H9 (cell line): ENCODE data around the gene ZNF133. TPM values are rescaled to one million over a fixed set of nuclear protein-coding genes. Genes with fewer than 3 reads are reported as not detected.

Experiments used
- DNase-seq: peaks from one replicate; pipeline ENCODE4 v3.0.0-alpha.2; 2017
- H2AFZ ChIP-seq: one replicate; pipeline ENCODE4 v1.6.1; 2013; ENCODE audit warnings: mild to moderate bottlenecking, low read length, control low read depth, moderate library complexity
- H2AK5ac ChIP-seq: 2 replicates; pipeline ENCODE4 v1.6.1; 2013; ENCODE audit warnings: low read length, control low read depth, mixed read lengths; ENCODE audit not compliant: insufficient read length
- H2BK120ac ChIP-seq: one replicate; pipeline ENCODE4 v1.6.1; 2013; ENCODE audit warnings: low read depth, mild to moderate bottlenecking, low read length, control low read depth, inconsistent platforms; ENCODE audit not compliant: poor library complexity, severe bottlenecking
- H2BK12ac ChIP-seq: 2 replicates; pipeline ENCODE4 v1.6.1; 2013; ENCODE audit warnings: low read length, control low read depth, mixed read lengths, low read depth; ENCODE audit not compliant: insufficient read length
- H2BK15ac ChIP-seq: 2 replicates; pipeline ENCODE4 v1.6.1; 2013; ENCODE audit warnings: low read depth, low read length, control low read depth
- H2BK20ac ChIP-seq: one replicate; pipeline ENCODE4 v1.6.1; 2013; ENCODE audit warnings: low read depth, mild to moderate bottlenecking, low read length, control low read depth, inconsistent platforms; ENCODE audit not compliant: poor library complexity, severe bottlenecking
- H2BK5ac ChIP-seq: 2 replicates; pipeline ENCODE4 v1.6.1; 2013; ENCODE audit warnings: low read length, control low read depth, mixed read lengths; ENCODE audit not compliant: insufficient read length
- H3K14ac ChIP-seq: 2 replicates; pipeline ENCODE4 v1.6.1; 2013; ENCODE audit warnings: low read length, control low read depth; ENCODE audit not compliant: insufficient read depth
- H3K18ac ChIP-seq: 2 replicates; pipeline ENCODE4 v1.6.1; 2013; ENCODE audit warnings: low read depth, mild to moderate bottlenecking, mixed read lengths, low read length, control low read depth; ENCODE audit not compliant: insufficient read length
- H3K23ac ChIP-seq: 2 replicates; pipeline ENCODE4 v1.6.1; 2013; ENCODE audit warnings: low read length, control low read depth, mixed read lengths, low read depth; ENCODE audit not compliant: insufficient read length
- H3K23me2 ChIP-seq: 2 replicates; pipeline ENCODE4 v1.6.1; 2013; ENCODE audit warnings: low read depth, mild to moderate bottlenecking, mixed read lengths, low read length, control low read depth; ENCODE audit not compliant: insufficient read length, poor library complexity, severe bottlenecking
- H3K27ac ChIP-seq: 2 replicates; pipeline ENCODE4 v1.5.1; 2013; ENCODE audit warnings: low read length, control low read depth, mixed read lengths, low read depth; ENCODE audit not compliant: insufficient read length
- H3K27me3 ChIP-seq: 2 replicates; pipeline ENCODE4 v1.6.1; 2013; ENCODE audit warnings: low read length, control low read depth, inconsistent platforms; ENCODE audit not compliant: insufficient read depth
- H3K4ac ChIP-seq: 2 replicates; pipeline ENCODE4 v1.6.1; 2013; ENCODE audit warnings: low read depth, mild to moderate bottlenecking, control low read depth, inconsistent platforms, low read length, moderate library complexity
- H3K4me1 ChIP-seq: 2 replicates; pipeline ENCODE4 v1.6.1; 2013; ENCODE audit warnings: low read length, control low read depth, inconsistent platforms; ENCODE audit not compliant: insufficient read depth
- H3K4me2 ChIP-seq: 2 replicates; pipeline ENCODE4 v1.6.1; 2013; ENCODE audit warnings: low read length, control low read depth, mixed read lengths; ENCODE audit not compliant: insufficient read length, insufficient read depth
- H3K56ac ChIP-seq: 2 replicates; pipeline ENCODE4 v1.6.1; 2013; ENCODE audit warnings: low read depth, mild to moderate bottlenecking, mixed read lengths, low read length, control low read depth; ENCODE audit not compliant: insufficient read length
- H3K79me1 ChIP-seq: 2 replicates; pipeline ENCODE4 v1.6.1; 2013; ENCODE audit warnings: low read depth, mild to moderate bottlenecking, moderate library complexity, low read length, control low read depth, inconsistent platforms; ENCODE audit not compliant: insufficient read depth, poor library complexity, severe bottlenecking
- H3K79me2 ChIP-seq: 2 replicates; pipeline ENCODE4 v1.6.1; 2013; ENCODE audit warnings: low read length, control low read depth, inconsistent platforms; ENCODE audit not compliant: insufficient read depth
- H3K9ac ChIP-seq: 2 replicates; pipeline ENCODE4 v1.6.1; 2013; ENCODE audit warnings: low read length, control low read depth, mixed read lengths; ENCODE audit not compliant: insufficient read length; ENCODE audit errors: extremely low read depth
- H3K9me3 ChIP-seq: one replicate; pipeline ENCODE4 v1.6.1; 2013; ENCODE audit warnings: low read depth, low read length, inconsistent platforms; ENCODE audit not compliant: control insufficient read depth
- H3T11ph ChIP-seq: one replicate; pipeline ENCODE4 v1.6.1; 2013; ENCODE audit warnings: mild to moderate bottlenecking, low read length, control low read depth, inconsistent platforms
- H4K20me1 ChIP-seq: one replicate; pipeline ENCODE4 v1.6.1; 2013; ENCODE audit not compliant: control insufficient read depth, insufficient read length, insufficient read depth
- H4K5ac ChIP-seq: 2 replicates; pipeline ENCODE4 v1.6.1; 2013; ENCODE audit warnings: low read depth, mild to moderate bottlenecking, mixed read lengths, low read length, control low read depth; ENCODE audit not compliant: insufficient read length
- H4K8ac ChIP-seq: replicated peaks from 2 replicates; pipeline ENCODE4 v1.6.1; 2013; ENCODE audit warnings: low read length, control low read depth, mixed read lengths, low read depth; ENCODE audit not compliant: insufficient read length
- H4K91ac ChIP-seq: 2 replicates; pipeline ENCODE4 v1.6.1; 2013; ENCODE audit warnings: low read depth, mild to moderate bottlenecking, moderate library complexity, mixed read lengths, low read length, control low read depth; ENCODE audit not compliant: insufficient read length
- H3K27ac Mint-ChIP-seq, 3 experiments: 2 replicates in 2 of 3; 3 replicates in 1 of 3; pipeline ENCODE4 v1.8.0; 2020 to 2021; ENCODE audit warnings: mixed read lengths in 3 of 3, mild to moderate bottlenecking in 1 of 3, moderate library complexity in 1 of 3
- H3K27me3 Mint-ChIP-seq: 2 replicates; pipeline ENCODE4 v1.8.0; 2021; ENCODE audit warnings: low read depth, mild to moderate bottlenecking, moderate library complexity, mixed read lengths
- H3K36me3 Mint-ChIP-seq, 3 experiments: 2 replicates in 2 of 3; 3 replicates in 1 of 3; pipeline ENCODE4 v1.8.0; 2020 to 2021; ENCODE audit warnings: low read depth in 3 of 3, mixed read lengths in 3 of 3; ENCODE audit not compliant: insufficient read depth in 1 of 3
- H3K4me1 Mint-ChIP-seq, 2 experiments: 2 replicates each; pipeline ENCODE4 v1.8.0; 2020; ENCODE audit warnings: mixed read lengths in 2 of 2
- H3K4me3 Mint-ChIP-seq, 2 experiments: 2 replicates in 1 of 2; 3 replicates in 1 of 2; pipeline ENCODE4 v1.8.0; 2020 to 2021; ENCODE audit warnings: mild to moderate bottlenecking in 2 of 2, mixed read lengths in 2 of 2, moderate library complexity in 1 of 2
- H3K9me3 Mint-ChIP-seq, 2 experiments: 2 replicates in 1 of 2; 3 replicates in 1 of 2; pipeline ENCODE4 v1.8.0; 2020; ENCODE audit warnings: mild to moderate bottlenecking in 2 of 2, mixed read lengths in 2 of 2, moderate library complexity in 1 of 2
- CTCF ChIP-seq: fragments of 200-600 bp; sonication (generic); conservative IDR thresholded peaks from 3 replicates; pipeline ENCODE4 v1.8.0; 2021; ENCODE audit warnings: antibody characterized with exemption, mild to moderate bottlenecking
- WGBS: extraction: QIAGEN DNeasy Blood & Tissue Kit; methylation state at CpG from one replicate; pipeline ENCODE4 v1.1.7; 2013; ENCODE audit warnings: missing lambda C conversion rate, low lambda C conversion rate, mixed read lengths; ENCODE audit not compliant: insufficient read length; ENCODE audit errors: extremely low coverage; 5-methylcytosine and 5-hydroxymethylcytosine counted together
- total RNA-seq: library from RNA; stranded (reverse); gene quantifications from 2 replicates; pipeline ENCODE4 v1.2.1, GENCODE V29; 2021

ZNF133 gene
- total RNA-seq, 1 experiment from 2014 or later: 11.0 TPM

- no peak overlapping the region for H3T11ph ChIP-seq
- Mint-ChIP-seq H3K9me3 (no peaks in the 10 kb centered on the region), H3K27me3 (peaks cover 4% of the 10 kb centered on the region; the same call in 1 of the 2 replicates), H3K4me3 (no peak overlapping the region), H3K36me3 (no peaks in the 10 kb centered on the region), H3K4me1 (no peaks in the 10 kb centered on the region), H3K27ac (no peak overlapping the region)
- H2AFZ ChIP-seq: no peak overlapping the region
- H3K4me1 ChIP-seq: no peaks in the 10 kb centered on the region
- WGBS: no CpG with 5 or more reads among the region's 3 CpGs
- H4K20me1 ChIP-seq: no peaks in the 10 kb centered on the region
- no peak overlapping the region for H4K5ac ChIP-seq
- H3K4me2 ChIP-seq: no peak overlapping the region
- no peak for TF ChIP-seq CTCF
- H2BK12ac ChIP-seq: no peak overlapping the region
- no peak overlapping the region for H3K14ac ChIP-seq
- no peak for DNase-seq
- H3K56ac ChIP-seq: no peak overlapping the region
- H3K9ac ChIP-seq: no peak overlapping the region
- H2BK15ac ChIP-seq: no peak overlapping the region
- no peaks in the 10 kb centered on the region for H3K23me2 ChIP-seq
- no peak overlapping the region for H4K91ac ChIP-seq
- H2BK5ac ChIP-seq: no peak overlapping the region
- no peak overlapping the region for H3K4ac ChIP-seq
- no peaks in the 10 kb centered on the region for H3K9me3 ChIP-seq
- H2BK20ac ChIP-seq: no peak overlapping the region
- no peaks in the 10 kb centered on the region for H3K79me1 ChIP-seq
- no peak overlapping the region for H3K18ac ChIP-seq
- no peak overlapping the region for H3K23ac ChIP-seq
- no peaks in the 10 kb centered on the region for H3K27me3 ChIP-seq
- no peak overlapping the region for H2BK120ac ChIP-seq
- H3K27ac ChIP-seq: no peak overlapping the region
- no peak overlapping the region for H2AK5ac ChIP-seq
- no peaks in the 10 kb centered on the region for H3K79me2 ChIP-seq
- no peak overlapping the region for H4K8ac ChIP-seq
Observed at GRCh38 chr20:18254615-18255014, 33.7 kb upstream of the ZNF133 start.
